Thyroid gland (tissue), 4 donors: ENCODE data around the gene RAX.

Source experiments
- CTCF ChIP-seq, 6 experiments: fragments of 200-600 bp in 3 of 6; fragments of 450-650 bp in 3 of 6; sonication (generic) in 3 of 6; IDR thresholded peaks; one replicate each; pipeline ENCODE4 v1.5.1; 2016 to 2019; ENCODE audit warnings: antibody characterized with exemption in 6 of 6, mild to moderate bottlenecking in 2 of 6, inconsistent platforms in 1 of 6, moderate library complexity in 1 of 6
- POLR2A ChIP-seq, 2 donors: fragments of 450-650 bp; IDR thresholded peaks; one replicate each; pipeline ENCODE4 v1.6.1; 2017; ENCODE audit warnings: antibody characterized with exemption in 2 of 2, mild to moderate bottlenecking in 2 of 2, moderate library complexity in 1 of 2

- TF ChIP-seq CTCF (IDR thresholded peaks at IDR 0.05) (no peak), POLR2A (IDR thresholded peaks at IDR 0.05) (no peak)
Observed at GRCh38 chr18:59232309-59233016, 40.8 kb downstream of the RAX start.
